DLD1 (cell line): Measurements from ENCODE around the gene SOX18.

Experiments
- in situ Hi-C: cut with HindIII; loops from 2 replicates; pipeline ENCODE4 v1.10.0; 2017; ENCODE audit warnings: low sequenced_read_pairs

Gene SOX18

GRCh38 chr20:64053841-64054661 is 4.6 kb upstream of the SOX18 start:
- in situ Hi-C loops: no loop called here

GRCh38 chr20:64052987-64053840 is 3.8 kb upstream of the SOX18 start:
- in situ Hi-C loops: no loop called here

- in situ Hi-C loops: no loop called here
These were observed 2.9 kb upstream of the SOX18 start for GRCh38 chr20:64052326-64052722.

GRCh38 chr20:64051561-64052325 is 2.3 kb upstream of the SOX18 start:
- in situ Hi-C loops: no loop called here

- in situ Hi-C loops: no loop called here
These were observed 1.6 kb upstream of the SOX18 start for GRCh38 chr20:64051033-64051452.

GRCh38 chr20:64050261-64051032 is 1.0 kb upstream of the SOX18 start:
- in situ Hi-C loops: no loop called here

- in situ Hi-C loops: no loop called here
These were observed 430 bp upstream of the SOX18 start for GRCh38 chr20:64049878-64050260.

- in situ Hi-C loops: no loop called here
These were observed 916 bp downstream of the SOX18 start for GRCh38 chr20:64048402-64049044.

GRCh38 chr20:64047968-64048401 is 1.5 kb downstream of the SOX18 start:
- in situ Hi-C loops: no loop called here

- in situ Hi-C loops: no loop called here
These were observed 2.4 kb downstream of the SOX18 start for GRCh38 chr20:64047046-64047389.

- in situ Hi-C loops: no loop called here
These were observed 4.0 kb downstream of the SOX18 start for GRCh38 chr20:64045346-64046011.

GRCh38 chr20:64044484-64045247 is 4.8 kb downstream of the SOX18 start:
- in situ Hi-C loops: no loop called here

- in situ Hi-C loops: no loop called here
These were observed 5.7 kb downstream of the SOX18 start for GRCh38 chr20:64043768-64044167.

- in situ Hi-C loops: no loop called here
These were observed 7.2 kb downstream of the SOX18 start for GRCh38 chr20:64042054-64042781.

- in situ Hi-C loops: no loop called here
These were observed 7.7 kb downstream of the SOX18 start for GRCh38 chr20:64041781-64042053.

- in situ Hi-C loops: no loop called here
These were observed 8.2 kb downstream of the SOX18 start for GRCh38 chr20:64041040-64041780.

- in situ Hi-C loops: no loop called here
These were observed 9.0 kb downstream of the SOX18 start for GRCh38 chr20:64040231-64041039.
